Neural cell (in vitro differentiated cells): ENCODE data around the gene FCMR.

ENCODE experiments used
- CTCF ChIP-seq: fragments of 450-650 bp; IDR thresholded peaks from 2 replicates; pipeline ENCODE4 v1.5.1; 2014; ENCODE audit warnings: antibody characterized with exemption, mild to moderate bottlenecking, moderate library complexity; ENCODE audit not compliant: poor library complexity, severe bottlenecking
- EZH2 ChIP-seq: fragments of 200-600, 300-800 bp; shearing (Covaris generic), sonication (generic); IDR thresholded peaks from 2 replicates; pipeline ENCODE4 v1.6.1; 2014; ENCODE audit warnings: antibody characterized with exemption, low read length, borderline replicate concordance, mild to moderate bottlenecking; ENCODE audit not compliant: insufficient read depth, poor library complexity, severe bottlenecking
- MXI1 ChIP-seq: fragments of 450-650 bp; conservative IDR thresholded peaks from 2 replicates; pipeline ENCODE4 v1.6.1; 2014; ENCODE audit warnings: antibody characterized with exemption, mild to moderate bottlenecking; ENCODE audit not compliant: poor library complexity, severe bottlenecking
- POLR2AphosphoS5 ChIP-seq: IDR thresholded peaks from 2 replicates; pipeline ENCODE4 v1.6.1; 2012
- RAD21 ChIP-seq: fragments of 450-650 bp; conservative IDR thresholded peaks from 2 replicates; pipeline ENCODE4 v1.6.1; 2014; ENCODE audit warnings: antibody characterized with exemption, mild to moderate bottlenecking, moderate library complexity
- TF ChIP-seq, protein P1 (sequence below): IDR thresholded peaks from 2 replicates; pipeline ENCODE4 v1.6.1; 2012; ENCODE audit warnings: borderline replicate concordance

- TF ChIP-seq CTCF (no peak), EZH2 (no peak), POLR2AphosphoS5 (no peak), MXI1 (no peak), RAD21 (no peak)
- TF ChIP-seq, protein P1, sequence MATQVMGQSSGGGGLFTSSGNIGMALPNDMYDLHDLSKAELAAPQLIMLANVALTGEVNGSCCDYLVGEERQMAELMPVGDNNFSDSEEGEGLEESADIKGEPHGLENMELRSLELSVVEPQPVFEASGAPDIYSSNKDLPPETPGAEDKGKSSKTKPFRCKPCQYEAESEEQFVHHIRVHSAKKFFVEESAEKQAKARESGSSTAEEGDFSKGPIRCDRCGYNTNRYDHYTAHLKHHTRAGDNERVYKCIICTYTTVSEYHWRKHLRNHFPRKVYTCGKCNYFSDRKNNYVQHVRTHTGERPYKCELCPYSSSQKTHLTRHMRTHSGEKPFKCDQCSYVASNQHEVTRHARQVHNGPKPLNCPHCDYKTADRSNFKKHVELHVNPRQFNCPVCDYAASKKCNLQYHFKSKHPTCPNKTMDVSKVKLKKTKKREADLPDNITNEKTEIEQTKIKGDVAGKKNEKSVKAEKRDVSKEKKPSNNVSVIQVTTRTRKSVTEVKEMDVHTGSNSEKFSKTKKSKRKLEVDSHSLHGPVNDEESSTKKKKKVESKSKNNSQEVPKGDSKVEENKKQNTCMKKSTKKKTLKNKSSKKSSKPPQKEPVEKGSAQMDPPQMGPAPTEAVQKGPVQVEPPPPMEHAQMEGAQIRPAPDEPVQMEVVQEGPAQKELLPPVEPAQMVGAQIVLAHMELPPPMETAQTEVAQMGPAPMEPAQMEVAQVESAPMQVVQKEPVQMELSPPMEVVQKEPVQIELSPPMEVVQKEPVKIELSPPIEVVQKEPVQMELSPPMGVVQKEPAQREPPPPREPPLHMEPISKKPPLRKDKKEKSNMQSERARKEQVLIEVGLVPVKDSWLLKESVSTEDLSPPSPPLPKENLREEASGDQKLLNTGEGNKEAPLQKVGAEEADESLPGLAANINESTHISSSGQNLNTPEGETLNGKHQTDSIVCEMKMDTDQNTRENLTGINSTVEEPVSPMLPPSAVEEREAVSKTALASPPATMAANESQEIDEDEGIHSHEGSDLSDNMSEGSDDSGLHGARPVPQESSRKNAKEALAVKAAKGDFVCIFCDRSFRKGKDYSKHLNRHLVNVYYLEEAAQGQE, result no peak
Observed at GRCh38 chr1:206945779-206946178, 24.0 kb upstream of the FCMR start.
